CD4-positive, alpha-beta T cell treated with Interleukin-15 for 1 hour (primary cell): ENCODE results near the gene PIK3C3.
A peak's percentile ranks its signal among the peaks of the same experiment; 100 is the strongest.
"Not testable (repeated sequence)": the region's sequence is repeated elsewhere in the genome, so short reads cannot be mapped to it uniquely, and the experiment has no call there.

Source experiments
- DNase-seq: peaks from one replicate; pipeline ENCODE4 v3.0.0-alpha.2; 2020

Gene PIK3C3

GRCh38 chr18:42082415-42083234 is 127.6 kb downstream of the PIK3C3 start:
- DNase-seq, result no peak

GRCh38 chr18:42086288-42086687 is 131.3 kb downstream of the PIK3C3 start:
- no peak for DNase-seq

- DNase-seq, result no peak
These were observed 132.2 kb downstream of the PIK3C3 start for GRCh38 chr18:42087235-42087634.

- no peak for DNase-seq
These were observed 132.8 kb downstream of the PIK3C3 start for GRCh38 chr18:42087876-42088275.

GRCh38 chr18:42092848-42093247 is 137.8 kb downstream of the PIK3C3 start:
- DNase-seq, result no peak

GRCh38 chr18:42094875-42095274 is 139.8 kb downstream of the PIK3C3 start:
- DNase-seq, result no peak

GRCh38 chr18:42095732-42096377 is 140.8 kb downstream of the PIK3C3 start:
- no peak for DNase-seq

GRCh38 chr18:42100248-42100647 is 145.2 kb downstream of the PIK3C3 start:
- DNase-seq, result no peak

GRCh38 chr18:42100911-42101310 is 145.9 kb downstream of the PIK3C3 start:
- DNase-seq, result no peak

- no peak for DNase-seq
These were observed 150.4 kb downstream of the PIK3C3 start for GRCh38 chr18:42105394-42105793.

GRCh38 chr18:42106784-42107183 is 151.8 kb downstream of the PIK3C3 start:
- DNase-seq, result no peak

- no peak for DNase-seq
These were observed 152.3 kb downstream of the PIK3C3 start for GRCh38 chr18:42107287-42107686.

- DNase-seq, result no peak
These were observed 152.8 kb downstream of the PIK3C3 start for GRCh38 chr18:42107691-42108450.

- not testable (repeated sequence) for DNase-seq
These were observed 157.1 kb downstream of the PIK3C3 start for GRCh38 chr18:42112147-42112546.

GRCh38 chr18:42112657-42113420 is 157.8 kb downstream of the PIK3C3 start:
- no peak for DNase-seq

- no peak for DNase-seq
These were observed 158.6 kb downstream of the PIK3C3 start for GRCh38 chr18:42113529-42114191.

GRCh38 chr18:42114310-42114943 is 159.4 kb downstream of the PIK3C3 start:
- peak; percentile 22 for DNase-seq

GRCh38 chr18:42126586-42126985 is 171.6 kb downstream of the PIK3C3 start:
- no peak for DNase-seq

- no peak for DNase-seq
These were observed 176.3 kb downstream of the PIK3C3 start for GRCh38 chr18:42131066-42131929.

- DNase-seq, result no peak
These were observed 176.9 kb downstream of the PIK3C3 start for GRCh38 chr18:42131930-42132244.
